HepG2 (cell line): ENCODE measurements around the gene TCF23. TPM values are rescaled to one million over a fixed set of nuclear protein-coding genes. Genes with fewer than 3 reads are reported as not detected.

ENCODE experiments used
- EEA1 ChIP-seq: sonication (generic); formaldehyde crosslinking; IDR thresholded peaks from 2 replicates; pipeline ENCODE4 v1.5.1; 2020; ENCODE audit warnings: mild to moderate bottlenecking, missing genetic modification reagents, borderline replicate concordance
- KLF16 ChIP-seq, 2 experiments: sonication (generic) in 1 of 2; formaldehyde crosslinking in 1 of 2; IDR thresholded peaks; 2 replicates each; pipeline versions ENCODE4 v1.6.1 to v1.8.0; 2016 to 2023; ENCODE audit warnings: missing genetic modification reagents in 2 of 2, missing compliant biosample characterization in 1 of 2
- MED13 ChIP-seq: sonication (generic); formaldehyde crosslinking; IDR thresholded peaks from 2 replicates; pipeline ENCODE4 v1.5.0; 2020; ENCODE audit warnings: missing genetic modification reagents
- NCOR1 ChIP-seq: fragments of 200-600 bp; sonication (generic); IDR thresholded peaks from 2 replicates; pipeline ENCODE4 v1.7.0; 2017; ENCODE audit warnings: antibody characterized with exemption, low read length, borderline replicate concordance
- NFKB2 ChIP-seq: sonication (generic); formaldehyde crosslinking; IDR thresholded peaks from 2 replicates; pipeline ENCODE4 v1.4.0; 2020; ENCODE audit warnings: missing genetic modification reagents, borderline replicate concordance
- POLR2AphosphoS5 ChIP-seq: IDR thresholded peaks from 2 replicates; pipeline ENCODE4 v1.6.1; 2012; ENCODE audit warnings: low read depth, low read length
- TFE3 ChIP-seq: IDR thresholded peaks from 2 replicates; pipeline ENCODE4 v1.6.1; 2016
- ZC3H13 ChIP-seq: sonication (generic); formaldehyde crosslinking; IDR thresholded peaks from 2 replicates; pipeline ENCODE4 v1.8.1; 2023; ENCODE audit warnings: mild to moderate bottlenecking, missing genetic modification reagents, moderate library complexity
- ZNF142 ChIP-seq: sonication (generic); formaldehyde crosslinking; IDR thresholded peaks from 2 replicates; pipeline ENCODE4 v1.4.0; 2020; ENCODE audit warnings: missing genetic modification reagents
- ZNF432 ChIP-seq: sonication (generic); formaldehyde crosslinking; IDR thresholded peaks from 2 replicates; pipeline ENCODE4 v1.5.0; 2020; ENCODE audit warnings: missing genetic modification reagents, mild to moderate bottlenecking, borderline replicate concordance
- ZNF530 ChIP-seq: sonication (generic); formaldehyde crosslinking; IDR thresholded peaks from 2 replicates; pipeline ENCODE4 v1.5.0; 2020; ENCODE audit warnings: low read depth, mild to moderate bottlenecking, missing genetic modification reagents
- ZNF564 ChIP-seq: sonication (generic); formaldehyde crosslinking; IDR thresholded peaks from 2 replicates; pipeline ENCODE4 v1.8.1; 2023; ENCODE audit warnings: mild to moderate bottlenecking, missing genetic modification reagents
- ZNF577 ChIP-seq: sonication (generic); formaldehyde crosslinking; IDR thresholded peaks from 2 replicates; pipeline ENCODE4 v1.4.0; 2020; ENCODE audit warnings: mild to moderate bottlenecking, low read depth, missing genetic modification reagents, borderline replicate concordance
- ZNF670 ChIP-seq: sonication (generic); formaldehyde crosslinking; IDR thresholded peaks from 2 replicates; pipeline ENCODE4 v1.8.0; 2022; ENCODE audit warnings: mild to moderate bottlenecking, missing genetic modification reagents, borderline replicate concordance
- polyA plus RNA-seq, 8 experiments: library from polyadenylated mRNA; depleted of rRNA in 3 of 8; stranded (reverse) in 7 of 8; unstranded in 1 of 8; fragments of >200 nt; fragmentation: Illumina TruSeq in 4 of 8; extraction: Trizol in 4 of 8; gene quantifications; 2 replicates each; pipeline versions ENCODE4 v1.2.1 to v1.2.3, GENCODE V29; 2011 to 2016; ENCODE audit warnings: low read depth in 4 of 8, missing spikeins in 1 of 8, mixed read lengths in 1 of 8; ENCODE audit not compliant: insufficient read depth in 1 of 8
- total RNA-seq, 5 experiments: library from RNA; depleted of rRNA; stranded (reverse); fragments of >200 nt; fragmentation: Illumina TruSeq; extraction: Trizol; gene quantifications; 2 replicates each; pipeline ENCODE4 v1.2.3, GENCODE V29; 2016; ENCODE audit warnings: low read depth in 1 of 5

The TCF23 gene
- total and polyA plus RNA-seq, 2 of the 13 experiments (the other 11 are each of a cell fraction or from before 2014, with no cell fraction given) = 0.02 to 1.4 TPM

DNA sequence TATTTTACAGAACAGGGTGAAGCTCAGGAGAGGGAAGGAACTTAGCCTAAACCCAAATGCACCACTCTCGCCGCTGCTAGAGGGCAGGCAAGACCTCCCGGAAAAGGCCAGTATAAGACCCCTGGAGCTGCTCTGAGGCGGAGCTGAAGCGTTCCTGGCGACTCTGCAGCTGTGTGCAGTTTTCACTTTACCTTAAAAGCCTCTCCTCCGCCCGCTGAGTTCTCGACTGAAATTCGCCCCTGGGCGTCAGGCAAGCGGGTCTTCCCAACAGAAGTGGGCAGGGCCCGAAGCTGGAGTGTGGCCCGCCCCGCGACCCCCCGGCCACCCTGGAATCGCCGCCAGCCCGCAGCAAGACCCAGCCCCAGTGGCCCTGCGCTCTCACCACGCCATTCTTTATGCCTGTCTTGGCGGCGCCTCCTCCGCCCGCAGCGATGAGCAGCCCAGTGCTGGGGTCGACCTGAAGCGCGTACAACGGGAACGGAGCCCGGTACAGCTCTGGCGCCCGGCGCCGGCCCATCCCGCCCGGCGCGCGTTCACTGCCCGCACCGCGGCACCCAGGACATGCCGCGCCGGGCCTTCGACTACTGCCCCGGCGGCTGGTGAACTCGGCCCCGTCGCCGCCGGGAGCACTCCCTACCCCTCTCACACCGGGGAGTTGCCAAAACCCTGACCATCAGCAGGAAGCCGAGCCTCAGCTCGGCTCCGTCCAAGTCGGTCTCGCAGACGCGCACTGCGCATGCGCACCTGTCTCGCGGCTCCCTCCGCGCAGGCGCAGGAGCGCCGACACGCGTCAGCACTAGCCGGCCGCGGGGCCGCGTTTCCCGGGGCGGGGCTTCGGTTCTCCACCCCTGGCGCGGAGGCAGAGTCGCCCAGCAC is 14.7 kb upstream of the TCF23 start, which contains the start of gene PREB (continued):
- TF ChIP-seq ZNF142 (peak; percentile 85), ZNF530 (CRISPR knock-in tag) (0 out of 2 replicates have a peak, but pooled peaks have one; percentile 46), NCOR1 (no peak), TFE3 (CRISPR knock-in tag) (0 out of 2 replicates have a peak, but pooled peaks have one; percentile 12), POLR2AphosphoS5 (peak; percentile 97), ZC3H13 (CRISPR knock-in tag) (0 out of 2 replicates have a peak, but pooled peaks have one; percentile 25), EEA1 (CRISPR knock-in tag) (peak; percentile 73), NFKB2 (0 out of 2 replicates have a peak, but pooled peaks have one; percentile 81), MED13 (peak; percentile 41; the same call in 1 of the 2 replicates), KLF16 (CRISPR knock-in tag; IDR thresholded peaks at IDR 0.05) (peak in 1 of 2 experiments; percentile 46; a peak in 1 of 4 replicates), ZNF577 (CRISPR knock-in tag) (peak; percentile 61; the same call in 1 of the 2 replicates), ZNF564 (no peak; the same call in 1 of the 2 replicates), ZNF432 (CRISPR knock-in tag) (no peak), ZNF670 (CRISPR knock-in tag) (no peak)
